H9 (cell line): Measurements from ENCODE around the gene SFXN2. TPM values are rescaled to one million over a fixed set of nuclear protein-coding genes. Genes with fewer than 3 reads are reported as not detected.

Experiments
- DNase-seq: peaks from one replicate; pipeline ENCODE4 v3.0.0-alpha.2; 2017
- H2AFZ ChIP-seq: one replicate; pipeline ENCODE4 v1.6.1; 2013; ENCODE audit warnings: mild to moderate bottlenecking, low read length, control low read depth, moderate library complexity
- H2AK5ac ChIP-seq: 2 replicates; pipeline ENCODE4 v1.6.1; 2013; ENCODE audit warnings: low read length, control low read depth, mixed read lengths; ENCODE audit not compliant: insufficient read length
- H2BK120ac ChIP-seq: one replicate; pipeline ENCODE4 v1.6.1; 2013; ENCODE audit warnings: low read depth, mild to moderate bottlenecking, low read length, control low read depth, inconsistent platforms; ENCODE audit not compliant: poor library complexity, severe bottlenecking
- H2BK12ac ChIP-seq: 2 replicates; pipeline ENCODE4 v1.6.1; 2013; ENCODE audit warnings: low read length, control low read depth, mixed read lengths, low read depth; ENCODE audit not compliant: insufficient read length
- H2BK15ac ChIP-seq: 2 replicates; pipeline ENCODE4 v1.6.1; 2013; ENCODE audit warnings: low read depth, low read length, control low read depth
- H2BK20ac ChIP-seq: one replicate; pipeline ENCODE4 v1.6.1; 2013; ENCODE audit warnings: low read depth, mild to moderate bottlenecking, low read length, control low read depth, inconsistent platforms; ENCODE audit not compliant: poor library complexity, severe bottlenecking
- H2BK5ac ChIP-seq: 2 replicates; pipeline ENCODE4 v1.6.1; 2013; ENCODE audit warnings: low read length, control low read depth, mixed read lengths; ENCODE audit not compliant: insufficient read length
- H3K14ac ChIP-seq: 2 replicates; pipeline ENCODE4 v1.6.1; 2013; ENCODE audit warnings: low read length, control low read depth; ENCODE audit not compliant: insufficient read depth
- H3K18ac ChIP-seq: 2 replicates; pipeline ENCODE4 v1.6.1; 2013; ENCODE audit warnings: low read depth, mild to moderate bottlenecking, mixed read lengths, low read length, control low read depth; ENCODE audit not compliant: insufficient read length
- H3K23ac ChIP-seq: 2 replicates; pipeline ENCODE4 v1.6.1; 2013; ENCODE audit warnings: low read length, control low read depth, mixed read lengths, low read depth; ENCODE audit not compliant: insufficient read length
- H3K23me2 ChIP-seq: 2 replicates; pipeline ENCODE4 v1.6.1; 2013; ENCODE audit warnings: low read depth, mild to moderate bottlenecking, mixed read lengths, low read length, control low read depth; ENCODE audit not compliant: insufficient read length, poor library complexity, severe bottlenecking
- H3K27ac ChIP-seq: 2 replicates; pipeline ENCODE4 v1.5.1; 2013; ENCODE audit warnings: low read length, control low read depth, mixed read lengths, low read depth; ENCODE audit not compliant: insufficient read length
- H3K27me3 ChIP-seq: 2 replicates; pipeline ENCODE4 v1.6.1; 2013; ENCODE audit warnings: low read length, control low read depth, inconsistent platforms; ENCODE audit not compliant: insufficient read depth
- H3K4ac ChIP-seq: 2 replicates; pipeline ENCODE4 v1.6.1; 2013; ENCODE audit warnings: low read depth, mild to moderate bottlenecking, control low read depth, inconsistent platforms, low read length, moderate library complexity
- H3K4me1 ChIP-seq: 2 replicates; pipeline ENCODE4 v1.6.1; 2013; ENCODE audit warnings: low read length, control low read depth, inconsistent platforms; ENCODE audit not compliant: insufficient read depth
- H3K4me2 ChIP-seq: 2 replicates; pipeline ENCODE4 v1.6.1; 2013; ENCODE audit warnings: low read length, control low read depth, mixed read lengths; ENCODE audit not compliant: insufficient read length, insufficient read depth
- H3K56ac ChIP-seq: 2 replicates; pipeline ENCODE4 v1.6.1; 2013; ENCODE audit warnings: low read depth, mild to moderate bottlenecking, mixed read lengths, low read length, control low read depth; ENCODE audit not compliant: insufficient read length
- H3K79me1 ChIP-seq: 2 replicates; pipeline ENCODE4 v1.6.1; 2013; ENCODE audit warnings: low read depth, mild to moderate bottlenecking, moderate library complexity, low read length, control low read depth, inconsistent platforms; ENCODE audit not compliant: insufficient read depth, poor library complexity, severe bottlenecking
- H3K79me2 ChIP-seq: 2 replicates; pipeline ENCODE4 v1.6.1; 2013; ENCODE audit warnings: low read length, control low read depth, inconsistent platforms; ENCODE audit not compliant: insufficient read depth
- H3K9ac ChIP-seq: 2 replicates; pipeline ENCODE4 v1.6.1; 2013; ENCODE audit warnings: low read length, control low read depth, mixed read lengths; ENCODE audit not compliant: insufficient read length; ENCODE audit errors: extremely low read depth
- H3K9me3 ChIP-seq: one replicate; pipeline ENCODE4 v1.6.1; 2013; ENCODE audit warnings: low read depth, low read length, inconsistent platforms; ENCODE audit not compliant: control insufficient read depth
- H3T11ph ChIP-seq: one replicate; pipeline ENCODE4 v1.6.1; 2013; ENCODE audit warnings: mild to moderate bottlenecking, low read length, control low read depth, inconsistent platforms
- H4K20me1 ChIP-seq: one replicate; pipeline ENCODE4 v1.6.1; 2013; ENCODE audit not compliant: control insufficient read depth, insufficient read length, insufficient read depth
- H4K5ac ChIP-seq: 2 replicates; pipeline ENCODE4 v1.6.1; 2013; ENCODE audit warnings: low read depth, mild to moderate bottlenecking, mixed read lengths, low read length, control low read depth; ENCODE audit not compliant: insufficient read length
- H4K8ac ChIP-seq: replicated peaks from 2 replicates; pipeline ENCODE4 v1.6.1; 2013; ENCODE audit warnings: low read length, control low read depth, mixed read lengths, low read depth; ENCODE audit not compliant: insufficient read length
- H4K91ac ChIP-seq: 2 replicates; pipeline ENCODE4 v1.6.1; 2013; ENCODE audit warnings: low read depth, mild to moderate bottlenecking, moderate library complexity, mixed read lengths, low read length, control low read depth; ENCODE audit not compliant: insufficient read length
- H3K27ac Mint-ChIP-seq, 3 experiments: 2 replicates in 2 of 3; 3 replicates in 1 of 3; pipeline ENCODE4 v1.8.0; 2020 to 2021; ENCODE audit warnings: mixed read lengths in 3 of 3, mild to moderate bottlenecking in 1 of 3, moderate library complexity in 1 of 3
- H3K27me3 Mint-ChIP-seq: 2 replicates; pipeline ENCODE4 v1.8.0; 2021; ENCODE audit warnings: low read depth, mild to moderate bottlenecking, moderate library complexity, mixed read lengths
- H3K36me3 Mint-ChIP-seq, 3 experiments: 2 replicates in 2 of 3; 3 replicates in 1 of 3; pipeline ENCODE4 v1.8.0; 2020 to 2021; ENCODE audit warnings: low read depth in 3 of 3, mixed read lengths in 3 of 3; ENCODE audit not compliant: insufficient read depth in 1 of 3
- H3K4me1 Mint-ChIP-seq, 2 experiments: 2 replicates each; pipeline ENCODE4 v1.8.0; 2020; ENCODE audit warnings: mixed read lengths in 2 of 2
- H3K4me3 Mint-ChIP-seq, 2 experiments: 2 replicates in 1 of 2; 3 replicates in 1 of 2; pipeline ENCODE4 v1.8.0; 2020 to 2021; ENCODE audit warnings: mild to moderate bottlenecking in 2 of 2, mixed read lengths in 2 of 2, moderate library complexity in 1 of 2
- H3K9me3 Mint-ChIP-seq, 2 experiments: 2 replicates in 1 of 2; 3 replicates in 1 of 2; pipeline ENCODE4 v1.8.0; 2020; ENCODE audit warnings: mild to moderate bottlenecking in 2 of 2, mixed read lengths in 2 of 2, moderate library complexity in 1 of 2
- WGBS: extraction: QIAGEN DNeasy Blood & Tissue Kit; methylation state at CpG from one replicate; pipeline ENCODE4 v1.1.7; 2013; ENCODE audit warnings: missing lambda C conversion rate, low lambda C conversion rate, mixed read lengths; ENCODE audit not compliant: insufficient read length; ENCODE audit errors: extremely low coverage; 5-methylcytosine and 5-hydroxymethylcytosine counted together
- total RNA-seq: library from RNA; stranded (reverse); gene quantifications from 2 replicates; pipeline ENCODE4 v1.2.1, GENCODE V29; 2021
- TF ChIP-seq, protein P1 (sequence below): fragments of 200-600 bp; sonication (generic); conservative IDR thresholded peaks from 3 replicates; pipeline ENCODE4 v1.8.0; 2021; ENCODE audit warnings: antibody characterized with exemption, mild to moderate bottlenecking

Gene SFXN2
- total RNA-seq, 1 experiment from 2014 or later: 34.7 TPM

- no peak overlapping the region for H3K4me2 ChIP-seq
- TF ChIP-seq, protein P1, sequence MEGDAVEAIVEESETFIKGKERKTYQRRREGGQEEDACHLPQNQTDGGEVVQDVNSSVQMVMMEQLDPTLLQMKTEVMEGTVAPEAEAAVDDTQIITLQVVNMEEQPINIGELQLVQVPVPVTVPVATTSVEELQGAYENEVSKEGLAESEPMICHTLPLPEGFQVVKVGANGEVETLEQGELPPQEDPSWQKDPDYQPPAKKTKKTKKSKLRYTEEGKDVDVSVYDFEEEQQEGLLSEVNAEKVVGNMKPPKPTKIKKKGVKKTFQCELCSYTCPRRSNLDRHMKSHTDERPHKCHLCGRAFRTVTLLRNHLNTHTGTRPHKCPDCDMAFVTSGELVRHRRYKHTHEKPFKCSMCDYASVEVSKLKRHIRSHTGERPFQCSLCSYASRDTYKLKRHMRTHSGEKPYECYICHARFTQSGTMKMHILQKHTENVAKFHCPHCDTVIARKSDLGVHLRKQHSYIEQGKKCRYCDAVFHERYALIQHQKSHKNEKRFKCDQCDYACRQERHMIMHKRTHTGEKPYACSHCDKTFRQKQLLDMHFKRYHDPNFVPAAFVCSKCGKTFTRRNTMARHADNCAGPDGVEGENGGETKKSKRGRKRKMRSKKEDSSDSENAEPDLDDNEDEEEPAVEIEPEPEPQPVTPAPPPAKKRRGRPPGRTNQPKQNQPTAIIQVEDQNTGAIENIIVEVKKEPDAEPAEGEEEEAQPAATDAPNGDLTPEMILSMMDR: no peak
- H4K5ac ChIP-seq: no peak overlapping the region
- H2BK20ac ChIP-seq: no peak overlapping the region
- no peaks in the 10 kb centered on the region for H3K9me3 ChIP-seq
- no peak overlapping the region for H2BK15ac ChIP-seq
- H3K27ac ChIP-seq: no peak overlapping the region
- no peak overlapping the region for H3K56ac ChIP-seq
- H3T11ph ChIP-seq: no peak overlapping the region
- 0 out of 2 replicates have a peak, but pooled peaks cover 2% of the 10 kb centered on the region for H3K4me1 ChIP-seq
- H4K8ac ChIP-seq: no peak overlapping the region
- H2AFZ ChIP-seq: no peak overlapping the region
- peaks cover 3% of the 10 kb centered on the region; the same call in 1 of the 2 replicates for H3K79me2 ChIP-seq
- H2AK5ac ChIP-seq: no peak overlapping the region
- peaks cover 11% of the 10 kb centered on the region for H3K23me2 ChIP-seq
- no peak overlapping the region for H2BK5ac ChIP-seq
- no peak for DNase-seq
- H3K79me1 ChIP-seq: peaks cover 3% of the 10 kb centered on the region
- no peak overlapping the region for H3K9ac ChIP-seq
- H3K4me1 Mint-ChIP-seq: peaks cover 14 to 16% of the 10 kb centered on the region in 2 experiments
- no peak overlapping the region for H4K91ac ChIP-seq
- WGBS: no CpG with 5 or more reads among the region's 4 CpGs
- no peak overlapping the region for H3K4me3 Mint-ChIP-seq
- no peaks in the 10 kb centered on the region for H3K9me3 Mint-ChIP-seq
- H3K14ac ChIP-seq: no peak overlapping the region
- no peak overlapping the region for H3K27ac Mint-ChIP-seq
- no peak overlapping the region for H2BK12ac ChIP-seq
- H3K4ac ChIP-seq: no peak overlapping the region
- no peak overlapping the region for H3K18ac ChIP-seq
- no peaks in the 10 kb centered on the region for H3K36me3 Mint-ChIP-seq
- no peaks in the 10 kb centered on the region for H4K20me1 ChIP-seq
- H3K27me3 Mint-ChIP-seq: no peaks in the 10 kb centered on the region
- no peaks in the 10 kb centered on the region for H3K27me3 ChIP-seq
- no peak overlapping the region for H2BK120ac ChIP-seq
- H3K23ac ChIP-seq: no peak overlapping the region
These were observed 3.8 kb upstream of the SFXN2 start for GRCh38 chr10:102710609-102711008.
